Lower lobe of right lung (tissue), 2 donors: ENCODE measurements around the gene VPS18. TPM values are rescaled to one million over a fixed set of nuclear protein-coding genes. Genes with fewer than 3 reads are reported as not detected.

Source experiments
- ATAC-seq, 2 donors: fragments of 200-7000 bp; cut with Tn5 transposase; one replicate each; pipeline ENCODE4 v1.9.1; 2020 to 2022; ENCODE audit warnings: mild to moderate bottlenecking in 2 of 2, moderate library complexity in 2 of 2
- DNase-seq: peaks from one replicate; pipeline ENCODE4 v3.0.0-alpha.2; 2020
- H3K27ac ChIP-seq: fragments of 200-600 bp; one replicate; pipeline ENCODE4 v1.8.0; 2022
- H3K27me3 ChIP-seq: fragments of 200-600 bp; one replicate; pipeline ENCODE4 v1.8.0; 2022; ENCODE audit warnings: low read depth
- H3K36me3 ChIP-seq: fragments of 200-600 bp; one replicate; pipeline ENCODE4 v1.8.0; 2022; ENCODE audit warnings: mild to moderate bottlenecking
- H3K4me1 ChIP-seq: fragments of 200-600 bp; one replicate; pipeline ENCODE4 v1.8.0; 2022
- H3K4me3 ChIP-seq: fragments of 200-600 bp; one replicate; pipeline ENCODE4 v1.8.0; 2022; ENCODE audit warnings: mild to moderate bottlenecking
- H3K9me3 ChIP-seq: fragments of 200-600 bp; one replicate; pipeline ENCODE4 v1.8.0; 2022
- intact Hi-C: fragments of 100-400 bp; cut with DNase I; formaldehyde crosslinking; loops from one replicate; pipeline ENCODE4 v1.11.0; 2022
- total RNA-seq: library from RNA; stranded (reverse); fragmentation: NEBNext Ultra II Directional; extraction: Animal tissue kit (Norgen Biotek cat#: 25700); gene quantifications from one replicate; pipeline ENCODE4 v1.2.1, GENCODE V29; 2021
- TF ChIP-seq, protein P1 (sequence below): fragments of 200-600 bp; IDR thresholded peaks from one replicate; pipeline ENCODE4 v1.8.0; 2022; ENCODE audit warnings: antibody characterized with exemption, mild to moderate bottlenecking
- donor health status: DM: no; HTN: yes; CAD: no; lungs with severe emphysema.

VPS18 gene
- total RNA-seq, 1 donor from 2014 or later, result 24.0 TPM

DNA sequence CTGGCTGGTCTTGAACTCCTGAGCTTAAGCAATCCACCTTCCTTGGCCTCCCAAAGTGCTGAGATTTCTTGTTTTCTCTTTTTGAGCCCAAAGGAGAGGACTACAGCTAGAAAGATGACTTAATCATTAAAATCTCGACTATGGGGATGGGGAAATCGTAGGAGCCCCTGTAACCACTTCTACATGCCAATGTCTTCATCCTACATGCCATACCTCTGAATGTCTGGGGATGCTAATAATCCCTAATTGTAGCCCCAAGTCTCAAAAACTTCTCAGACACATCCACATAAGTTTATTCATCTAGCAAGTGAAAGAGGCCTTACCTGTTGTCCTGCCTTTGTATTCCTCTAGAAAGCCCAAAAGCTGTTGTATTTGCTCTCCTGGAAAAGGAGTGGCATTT, 16.6 kb upstream of the VPS18 start:
- DNase-seq, result no peak
- intact Hi-C loops, result no loop called here

DNA sequence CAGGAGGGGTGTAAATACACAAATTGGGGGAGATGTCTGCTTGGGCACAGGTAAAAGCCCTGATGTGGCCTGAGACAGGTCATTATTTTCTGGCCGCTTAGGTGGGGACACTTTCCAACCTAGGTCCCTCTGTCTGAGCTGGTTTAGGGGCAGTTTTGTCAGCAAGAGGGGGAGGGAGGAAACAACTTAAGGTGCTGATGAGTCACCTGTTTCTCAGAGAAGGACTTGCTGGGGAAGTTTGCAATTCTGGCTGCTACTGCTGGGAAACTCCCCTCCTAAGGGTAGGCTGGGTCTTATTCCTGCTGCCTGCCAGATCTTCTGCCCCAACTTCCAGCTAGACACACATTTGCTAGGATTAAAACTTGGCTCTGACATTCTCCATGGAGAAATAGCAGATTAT, 15.5 kb upstream of the VPS18 start:
- TF ChIP-seq, protein P1, sequence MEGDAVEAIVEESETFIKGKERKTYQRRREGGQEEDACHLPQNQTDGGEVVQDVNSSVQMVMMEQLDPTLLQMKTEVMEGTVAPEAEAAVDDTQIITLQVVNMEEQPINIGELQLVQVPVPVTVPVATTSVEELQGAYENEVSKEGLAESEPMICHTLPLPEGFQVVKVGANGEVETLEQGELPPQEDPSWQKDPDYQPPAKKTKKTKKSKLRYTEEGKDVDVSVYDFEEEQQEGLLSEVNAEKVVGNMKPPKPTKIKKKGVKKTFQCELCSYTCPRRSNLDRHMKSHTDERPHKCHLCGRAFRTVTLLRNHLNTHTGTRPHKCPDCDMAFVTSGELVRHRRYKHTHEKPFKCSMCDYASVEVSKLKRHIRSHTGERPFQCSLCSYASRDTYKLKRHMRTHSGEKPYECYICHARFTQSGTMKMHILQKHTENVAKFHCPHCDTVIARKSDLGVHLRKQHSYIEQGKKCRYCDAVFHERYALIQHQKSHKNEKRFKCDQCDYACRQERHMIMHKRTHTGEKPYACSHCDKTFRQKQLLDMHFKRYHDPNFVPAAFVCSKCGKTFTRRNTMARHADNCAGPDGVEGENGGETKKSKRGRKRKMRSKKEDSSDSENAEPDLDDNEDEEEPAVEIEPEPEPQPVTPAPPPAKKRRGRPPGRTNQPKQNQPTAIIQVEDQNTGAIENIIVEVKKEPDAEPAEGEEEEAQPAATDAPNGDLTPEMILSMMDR, result no peak
- intact Hi-C loops, result no loop called here
- DNase-seq (no peak), ATAC-seq (peak; percentile 75 to 77)
- peaks cover 2% of the 10 kb centered on the region for H3K27me3 ChIP-seq
- H3K36me3 ChIP-seq, result no peaks in the 10 kb centered on the region
- H3K4me3 ChIP-seq, result no peak overlapping the region
- H3K27ac ChIP-seq, result no peak overlapping the region
- no peaks in the 10 kb centered on the region for H3K9me3 ChIP-seq
- peaks cover 8% of the 10 kb centered on the region for H3K4me1 ChIP-seq

More for the DNA sequence above, 16.6 kb upstream of the VPS18 start:
- Histone ChIP-seq H3K4me1 (peaks cover 15% of the 10 kb centered on the region), H3K4me3 (no peak overlapping the region), H3K36me3 (no peaks in the 10 kb centered on the region), H3K27ac (no peak overlapping the region), H3K9me3 (no peaks in the 10 kb centered on the region), H3K27me3 (peaks cover 4% of the 10 kb centered on the region)
- TF ChIP-seq, protein P1, result no peak
- no peak for ATAC-seq

DNA sequence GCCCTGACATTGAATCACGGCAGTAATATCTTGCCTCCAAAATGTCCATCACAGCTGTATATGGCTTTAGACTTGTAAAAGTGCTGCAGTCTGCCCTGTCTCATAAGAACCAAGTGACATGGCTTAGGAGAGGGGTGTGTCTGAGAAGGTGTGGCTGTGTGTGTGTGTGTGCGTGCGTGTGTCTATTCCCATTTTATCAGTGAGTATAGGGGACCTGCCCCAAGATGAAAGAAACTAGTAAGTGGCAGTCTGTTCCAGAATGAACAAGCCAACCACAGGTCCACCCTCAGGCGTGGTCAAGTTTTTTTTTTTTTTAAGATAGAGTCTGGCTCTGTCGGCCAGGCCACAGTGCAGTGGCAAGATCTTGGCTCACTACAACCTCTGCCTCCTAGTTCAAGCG, 14.6 kb upstream of the VPS18 start:
- TF ChIP-seq, protein P1, result no peak
- Histone ChIP-seq H3K4me3 (no peak overlapping the region), H3K27me3 (no peaks in the 10 kb centered on the region), H3K27ac (no peak overlapping the region), H3K36me3 (no peaks in the 10 kb centered on the region), H3K9me3 (no peaks in the 10 kb centered on the region), H3K4me1 (no peaks in the 10 kb centered on the region)
- intact Hi-C loops, result no loop called here
- ATAC-seq (peak in 1 of 2 donors; percentile 19), DNase-seq (no peak)

DNA sequence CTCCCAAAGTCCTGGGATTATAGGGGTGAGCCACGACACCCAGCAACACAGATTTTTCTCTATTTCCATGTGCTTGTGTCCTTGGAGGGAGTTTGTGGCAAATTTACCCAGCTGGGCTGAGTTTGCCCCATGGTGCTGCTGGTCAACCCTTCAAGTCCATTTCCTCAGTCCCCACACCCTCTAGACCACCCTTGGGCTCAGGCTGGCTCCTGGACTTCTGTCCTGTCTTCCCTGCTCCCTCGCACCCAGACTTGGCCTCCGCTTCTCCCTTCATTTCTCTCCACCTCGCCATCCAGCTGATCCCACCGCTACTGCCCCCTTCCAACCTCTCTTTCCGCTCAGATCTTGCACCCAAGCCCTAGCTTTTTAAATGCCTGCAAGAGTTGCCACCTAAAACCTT, 12.9 kb upstream of the VPS18 start:
- no peaks in the 10 kb centered on the region for H3K27me3 ChIP-seq
- H3K36me3 ChIP-seq, result no peaks in the 10 kb centered on the region
- intact Hi-C loops, result no loop called here
- H3K4me3 ChIP-seq, result no peak overlapping the region
- H3K9me3 ChIP-seq, result no peaks in the 10 kb centered on the region
- no peak for ATAC-seq
- H3K4me1 ChIP-seq, result no peaks in the 10 kb centered on the region
- TF ChIP-seq, protein P1, result no peak
- DNase-seq, result no peak
- no peak overlapping the region for H3K27ac ChIP-seq

DNA sequence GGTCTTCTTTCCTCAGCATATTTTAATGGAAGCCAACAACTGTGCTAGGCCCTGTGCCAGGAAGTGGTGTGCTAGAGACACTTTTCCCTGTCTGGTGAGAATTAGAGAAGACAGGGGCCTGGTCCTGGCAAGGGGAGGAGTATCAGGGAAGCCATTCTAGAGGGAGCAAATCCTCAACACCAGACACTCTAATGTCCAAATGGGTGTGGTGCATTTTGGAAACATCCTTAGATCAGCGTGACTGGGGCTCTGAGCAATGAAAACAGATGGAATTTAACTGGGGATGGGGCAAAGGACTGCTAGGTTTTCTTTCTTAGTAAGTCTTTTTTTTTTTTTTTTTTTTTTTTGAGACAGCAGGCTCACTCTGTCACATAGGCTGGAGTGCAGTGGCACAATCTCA, 7.7 kb upstream of the VPS18 start:
- intact Hi-C loops, result no loop called here
- no peaks in the 10 kb centered on the region for H3K9me3 ChIP-seq
- H3K27me3 ChIP-seq, result no peaks in the 10 kb centered on the region
- no peak overlapping the region for H3K27ac ChIP-seq
- no peak overlapping the region for H3K4me3 ChIP-seq
- TF ChIP-seq, protein P1, result no peak
- H3K36me3 ChIP-seq, result no peaks in the 10 kb centered on the region
- no peaks in the 10 kb centered on the region for H3K4me1 ChIP-seq
- DNase-seq (no peak), ATAC-seq (no peak)

DNA sequence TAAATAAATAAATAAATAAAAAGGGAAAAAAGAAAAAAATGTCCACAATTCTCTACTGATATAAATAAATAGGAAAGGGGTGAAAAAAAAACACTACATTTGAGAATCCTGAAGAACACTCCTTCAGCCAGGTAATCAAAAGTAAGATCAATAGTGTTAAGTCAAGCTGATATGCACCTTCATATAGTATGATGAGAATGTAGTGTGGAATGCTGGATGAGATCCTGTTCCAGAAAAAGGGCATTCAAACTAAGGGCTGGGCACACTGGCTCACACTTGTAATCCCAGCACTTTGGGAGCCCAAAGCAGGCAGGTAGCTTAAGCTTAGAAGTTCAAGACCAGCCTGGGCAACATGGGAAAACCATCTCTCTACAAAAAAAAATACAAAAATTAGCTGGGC, 5.1 kb upstream of the VPS18 start:
- peaks cover 6% of the 10 kb centered on the region for H3K4me1 ChIP-seq
- no peak for DNase-seq
- H3K36me3 ChIP-seq, result no peaks in the 10 kb centered on the region
- no peaks in the 10 kb centered on the region for H3K9me3 ChIP-seq
- H3K27ac ChIP-seq, result no peak overlapping the region
- intact Hi-C loops, result no loop called here
- ATAC-seq, result no peak
- no peak overlapping the region for H3K4me3 ChIP-seq
- H3K27me3 ChIP-seq, result no peaks in the 10 kb centered on the region
- TF ChIP-seq, protein P1, result no peak
